ENCODE measurements around the gene CDK17.

Gene CDK17

GRCh38 chr12:96303653-96304052 is 96.6 kb downstream of the CDK17 start:
- H3K27me3 ChIP-seq (ENCODE audit: control insufficient read depth, insufficient read depth, low read length) = no peaks in the 10 kb centered on the region
- H3K9ac ChIP-seq = no peak overlapping the region
- peaks cover 4% of the 10 kb centered on the region for H3K4me1 ChIP-seq
- H3K27ac ChIP-seq = no peak overlapping the region
- TF ChIP-seq CTCF (IDR thresholded peaks at IDR 0.05) = no peak
- H3K36me3 ChIP-seq (ENCODE audit: control insufficient read depth, insufficient read depth, low read length) = no peaks in the 10 kb centered on the region
- no peak overlapping the region for H3K4me2 ChIP-seq (ENCODE audit: low read length)
- no peaks in the 10 kb centered on the region for H3K9me3 ChIP-seq (ENCODE audit: control insufficient read depth, low read length)
- H2AFZ ChIP-seq = no peak overlapping the region
- H3K4me3 ChIP-seq (ENCODE audit: low read depth, low read length) = no peak overlapping the region
- peaks cover 12% of the 10 kb centered on the region for H3K79me2 ChIP-seq

- no peak for TF ChIP-seq CTCF (IDR thresholded peaks at IDR 0.05)
- Histone ChIP-seq H2AFZ (no peak overlapping the region), H3K4me3 (ENCODE audit: low read depth, low read length) (no peak overlapping the region), H3K4me2 (ENCODE audit: low read length) (no peak overlapping the region), H3K27ac (no peak overlapping the region), H3K4me1 (peaks cover 4% of the 10 kb centered on the region), H3K9me3 (ENCODE audit: control insufficient read depth, low read length) (no peaks in the 10 kb centered on the region), H3K27me3 (ENCODE audit: control insufficient read depth, insufficient read depth, low read length) (no peaks in the 10 kb centered on the region), H3K36me3 (ENCODE audit: control insufficient read depth, insufficient read depth, low read length) (no peaks in the 10 kb centered on the region), H3K9ac (no peak overlapping the region), H3K79me2 (peaks cover 12% of the 10 kb centered on the region)
Measured at GRCh38 chr12:96302687-96303310, 97.4 kb downstream of the CDK17 start.

- no peak overlapping the region for H3K27ac ChIP-seq
- no peaks in the 10 kb centered on the region for H3K27me3 ChIP-seq (ENCODE audit: control insufficient read depth, insufficient read depth, low read length)
- H3K9ac ChIP-seq = no peak overlapping the region
- H3K36me3 ChIP-seq (ENCODE audit: control insufficient read depth, insufficient read depth, low read length) = no peaks in the 10 kb centered on the region
- H3K79me2 ChIP-seq = peaks cover 12% of the 10 kb centered on the region
- no peaks in the 10 kb centered on the region for H3K4me1 ChIP-seq
- no peak overlapping the region for H2AFZ ChIP-seq
- no peaks in the 10 kb centered on the region for H3K9me3 ChIP-seq (ENCODE audit: control insufficient read depth, low read length)
- no peak for TF ChIP-seq CTCF (IDR thresholded peaks at IDR 0.05)
- H3K4me2 ChIP-seq (ENCODE audit: low read length) = no peak overlapping the region
- no peak overlapping the region for H3K4me3 ChIP-seq (ENCODE audit: low read depth, low read length)
Measured at GRCh38 chr12:96301732-96302131, 98.5 kb downstream of the CDK17 start.

GRCh38 chr12:96300064-96300463 is 100.2 kb downstream of the CDK17 start:
- H3K27me3 ChIP-seq (ENCODE audit: control insufficient read depth, insufficient read depth, low read length) = no peaks in the 10 kb centered on the region
- no peak overlapping the region for H3K4me3 ChIP-seq (ENCODE audit: low read depth, low read length)
- H3K27ac ChIP-seq = no peak overlapping the region
- TF ChIP-seq CTCF (IDR thresholded peaks at IDR 0.05) = no peak
- peaks cover 7% of the 10 kb centered on the region for H3K79me2 ChIP-seq
- no peak overlapping the region for H2AFZ ChIP-seq
- no peak overlapping the region for H3K9ac ChIP-seq
- H3K4me2 ChIP-seq (ENCODE audit: low read length) = no peak overlapping the region
- H3K4me1 ChIP-seq = no peaks in the 10 kb centered on the region
- H3K9me3 ChIP-seq (ENCODE audit: control insufficient read depth, low read length) = no peaks in the 10 kb centered on the region
- H3K36me3 ChIP-seq (ENCODE audit: control insufficient read depth, insufficient read depth, low read length) = no peaks in the 10 kb centered on the region

GRCh38 chr12:96297504-96297903 is 102.7 kb downstream of the CDK17 start:
- Histone ChIP-seq H3K9ac (no peak overlapping the region), H3K27me3 (ENCODE audit: control insufficient read depth, insufficient read depth, low read length) (no peaks in the 10 kb centered on the region), H3K36me3 (ENCODE audit: control insufficient read depth, insufficient read depth, low read length) (no peaks in the 10 kb centered on the region), H3K9me3 (ENCODE audit: control insufficient read depth, low read length) (no peaks in the 10 kb centered on the region), H3K4me3 (ENCODE audit: low read depth, low read length) (no peak overlapping the region), H3K27ac (no peak overlapping the region), H3K4me1 (no peaks in the 10 kb centered on the region), H3K4me2 (ENCODE audit: low read length) (no peak overlapping the region), H2AFZ (no peak overlapping the region), H3K79me2 (peaks cover 4% of the 10 kb centered on the region)
- TF ChIP-seq CTCF (IDR thresholded peaks at IDR 0.05) = no peak
